Neural cell (in vitro differentiated cells): ENCODE data around the gene AFAP1.

Source experiments
- CTCF ChIP-seq: fragments of 450-650 bp; IDR thresholded peaks from 2 replicates; pipeline ENCODE4 v1.5.1; 2014; ENCODE audit warnings: antibody characterized with exemption, mild to moderate bottlenecking, moderate library complexity; ENCODE audit not compliant: poor library complexity, severe bottlenecking
- EZH2 ChIP-seq: fragments of 200-600, 300-800 bp; shearing (Covaris generic), sonication (generic); IDR thresholded peaks from 2 replicates; pipeline ENCODE4 v1.6.1; 2014; ENCODE audit warnings: antibody characterized with exemption, low read length, borderline replicate concordance, mild to moderate bottlenecking; ENCODE audit not compliant: insufficient read depth, poor library complexity, severe bottlenecking
- MXI1 ChIP-seq: fragments of 450-650 bp; conservative IDR thresholded peaks from 2 replicates; pipeline ENCODE4 v1.6.1; 2014; ENCODE audit warnings: antibody characterized with exemption, mild to moderate bottlenecking; ENCODE audit not compliant: poor library complexity, severe bottlenecking
- POLR2AphosphoS5 ChIP-seq: IDR thresholded peaks from 2 replicates; pipeline ENCODE4 v1.6.1; 2012
- REST ChIP-seq: IDR thresholded peaks from 2 replicates; pipeline ENCODE4 v1.6.1; 2012; ENCODE audit warnings: borderline replicate concordance
- SMC3 ChIP-seq: fragments of 450-650 bp; conservative IDR thresholded peaks from 2 replicates; pipeline ENCODE4 v1.6.1; 2014; ENCODE audit warnings: antibody characterized with exemption, mild to moderate bottlenecking, moderate library complexity; ENCODE audit not compliant: poor library complexity
- TAF1 ChIP-seq: IDR thresholded peaks from 2 replicates; pipeline ENCODE4 v1.6.1; 2012; ENCODE audit warnings: low read depth

- TF ChIP-seq MXI1 (no peak), CTCF (no peak), POLR2AphosphoS5 (no peak), EZH2 (no peak), TAF1 (no peak), REST (no peak), SMC3 (no peak)
Observed at GRCh38 chr4:7910263-7910896, 29.3 kb downstream of the AFAP1 start.
